ENCODE data around the gene PLXNA3.

PLXNA3 gene

DNA sequence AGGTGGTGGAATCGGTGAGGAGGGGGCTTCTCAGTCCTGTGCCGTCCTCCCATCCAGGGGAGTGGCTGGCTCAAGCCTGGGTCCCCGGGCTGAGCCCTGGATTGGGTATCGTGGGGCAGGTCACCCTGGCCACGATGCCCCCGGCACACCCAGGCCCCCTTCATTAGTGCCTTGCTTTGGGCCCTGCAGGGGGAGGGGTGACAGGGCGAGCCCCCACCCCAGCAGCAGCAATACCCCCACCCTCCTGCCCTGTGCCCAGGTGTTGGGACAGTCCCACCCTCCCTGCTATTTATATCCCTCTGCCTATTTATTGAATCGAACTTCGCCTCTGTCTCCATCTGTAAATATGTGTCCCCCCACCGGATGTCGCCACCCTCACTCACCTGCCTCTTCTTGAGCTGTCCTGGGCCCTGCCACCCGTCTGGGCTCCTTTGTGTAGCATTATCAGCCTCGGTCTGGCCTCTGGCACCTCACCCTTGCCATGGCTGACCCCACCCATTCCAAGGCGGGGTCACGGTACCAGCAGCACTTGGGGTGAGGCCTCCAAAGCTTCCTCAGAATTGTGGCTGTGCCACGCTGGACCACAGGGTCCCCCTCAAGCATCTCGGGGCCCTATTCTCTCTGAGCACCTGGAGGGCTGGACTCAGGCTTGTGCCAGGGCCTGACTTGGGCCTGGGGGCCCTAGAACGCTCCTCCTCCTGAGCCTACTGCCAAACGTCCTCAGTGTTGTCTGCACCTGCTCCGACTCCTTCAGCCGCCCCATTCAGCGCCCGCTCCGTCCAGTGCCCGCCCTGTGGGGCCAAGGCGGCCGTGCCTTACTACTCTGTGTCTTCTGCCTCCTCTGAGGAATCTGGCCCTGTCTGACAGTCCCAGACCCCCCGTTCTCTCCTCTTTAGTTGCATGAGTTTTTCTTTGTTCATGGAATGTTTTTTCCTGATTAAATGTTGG lies 14.9 kb downstream of the PLXNA3 start:
- FAIRE-seq (no peak), DNase-seq (ENCODE audit: insufficient read length, low spot score) (no peak)
- TF ChIP-seq POLR2A (IDR thresholded peaks at IDR 0.05; ENCODE audit: low read depth, low read length) (no peak), SPI1 (IDR thresholded peaks at IDR 0.05; ENCODE audit: low read depth, low read length) (no peak), POU2F2 (IDR thresholded peaks at IDR 0.05; ENCODE audit: low read depth, low read length) (no peak), PAX5 (IDR thresholded peaks at IDR 0.05; ENCODE audit: insufficient read depth, low read length, severe bottlenecking) (no peak), POLR2AphosphoS5 (IDR thresholded peaks at IDR 0.05; ENCODE audit: low read depth, low read length) (no peak), TAF1 (IDR thresholded peaks at IDR 0.05; ENCODE audit: low read depth, low read length) (no peak)

DNA sequence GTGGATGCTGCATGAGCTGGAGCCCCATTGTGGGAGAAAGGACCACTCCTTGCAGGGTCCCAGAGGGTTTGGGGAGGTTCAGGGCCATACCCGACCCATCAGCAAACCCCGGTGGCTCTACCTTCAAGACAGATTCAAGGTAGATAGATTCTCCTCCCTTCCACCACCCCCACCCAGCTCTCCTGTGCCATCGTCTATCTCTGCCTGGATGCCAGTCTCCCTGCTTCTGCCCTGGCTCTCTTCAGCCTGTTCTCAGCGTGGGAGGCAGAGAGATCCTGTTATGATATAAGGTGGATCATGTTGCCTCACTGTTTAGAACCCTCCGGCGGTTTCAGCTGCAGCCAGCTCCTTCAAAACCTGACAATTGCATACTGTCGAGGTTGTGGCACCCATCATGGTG lies 15.6 kb downstream of the PLXNA3 start:
- TF ChIP-seq PAX5 (IDR thresholded peaks at IDR 0.05; ENCODE audit: insufficient read depth, low read length, severe bottlenecking) (no peak), POU2F2 (IDR thresholded peaks at IDR 0.05; ENCODE audit: low read depth, low read length) (no peak), SPI1 (IDR thresholded peaks at IDR 0.05; ENCODE audit: low read depth, low read length) (no peak)
- no peak for DNase-seq (ENCODE audit: insufficient read length, low spot score)
- FAIRE-seq = no peak

DNA sequence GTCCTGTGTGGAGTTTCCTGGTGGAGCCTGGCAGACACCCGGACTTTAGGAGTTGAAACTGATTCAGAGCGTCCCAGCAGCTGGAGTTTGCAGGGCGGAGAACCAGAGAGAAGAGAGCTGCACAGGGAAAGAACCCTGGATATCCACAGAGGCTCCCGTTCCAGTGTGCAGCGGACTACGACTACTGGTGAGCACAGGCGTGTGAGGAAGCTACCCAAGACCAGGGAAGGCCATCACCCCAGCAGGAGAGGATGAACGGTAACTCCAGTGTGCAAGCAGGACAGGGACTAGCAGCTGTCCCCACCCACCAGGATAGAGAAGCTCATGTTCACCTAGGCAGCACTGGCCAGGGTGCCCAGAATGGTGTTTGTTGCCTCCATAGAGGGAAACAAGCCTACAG lies 18.7 kb downstream of the PLXNA3 start:
- FAIRE-seq = no peak
- TF ChIP-seq POLR2AphosphoS5 (IDR thresholded peaks at IDR 0.05; ENCODE audit: low read depth, low read length) = no peak
- no peak for TF ChIP-seq PAX5 (IDR thresholded peaks at IDR 0.05; ENCODE audit: insufficient read depth, low read length, severe bottlenecking)
- no peak for TF ChIP-seq SPI1 (IDR thresholded peaks at IDR 0.05; ENCODE audit: low read depth, low read length)
- no peak for TF ChIP-seq TAF1 (IDR thresholded peaks at IDR 0.05; ENCODE audit: low read depth, low read length)
- no peak for TF ChIP-seq POLR2A (IDR thresholded peaks at IDR 0.05; ENCODE audit: low read depth, low read length)
- no peak for TF ChIP-seq POU2F2 (IDR thresholded peaks at IDR 0.05; ENCODE audit: low read depth, low read length)
- no peak for DNase-seq (ENCODE audit: insufficient read length, low spot score)

DNA sequence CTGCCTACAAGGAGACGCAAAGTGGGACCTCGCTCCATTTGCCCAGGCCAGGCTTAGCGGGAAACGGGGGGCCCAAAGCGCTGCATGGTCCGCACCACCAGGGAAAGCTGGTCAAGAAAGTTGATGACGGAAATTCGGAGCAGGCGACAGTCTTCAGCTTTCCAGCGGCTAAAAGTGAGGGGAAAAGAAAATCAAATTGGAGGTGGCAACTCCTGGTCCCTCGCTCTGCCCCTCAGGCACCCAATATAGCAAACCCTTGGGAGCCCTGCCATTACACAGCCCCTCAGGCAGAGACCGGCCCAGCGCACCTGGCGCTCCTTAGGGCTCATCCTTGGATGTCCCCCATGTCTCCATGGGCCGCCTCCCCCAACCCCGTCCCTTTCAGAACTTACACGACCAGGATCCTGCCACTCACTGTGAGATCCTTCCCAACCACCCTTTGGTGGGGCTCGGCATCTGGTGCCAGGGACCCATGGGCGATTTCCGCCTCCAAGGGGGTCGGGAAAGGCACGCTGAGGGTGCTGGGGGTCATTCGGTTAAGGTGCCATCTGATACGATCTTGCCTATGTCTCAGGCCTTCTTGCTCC lies 19.9 kb downstream of the PLXNA3 start:
- DNase-seq (ENCODE audit: insufficient read length, low spot score) = no peak
- no peak for TF ChIP-seq POLR2AphosphoS5 (IDR thresholded peaks at IDR 0.05; ENCODE audit: low read depth, low read length)
- no peak for TF ChIP-seq PAX5 (IDR thresholded peaks at IDR 0.05; ENCODE audit: insufficient read depth, low read length, severe bottlenecking)
- TF ChIP-seq POLR2A (IDR thresholded peaks at IDR 0.05; ENCODE audit: low read depth, low read length) = no peak
- no peak for TF ChIP-seq SPI1 (IDR thresholded peaks at IDR 0.05; ENCODE audit: low read depth, low read length)
- no peak for TF ChIP-seq POU2F2 (IDR thresholded peaks at IDR 0.05; ENCODE audit: low read depth, low read length)
- TF ChIP-seq TAF1 (IDR thresholded peaks at IDR 0.05; ENCODE audit: low read depth, low read length) = no peak
- peak; percentile 28 for FAIRE-seq

DNA sequence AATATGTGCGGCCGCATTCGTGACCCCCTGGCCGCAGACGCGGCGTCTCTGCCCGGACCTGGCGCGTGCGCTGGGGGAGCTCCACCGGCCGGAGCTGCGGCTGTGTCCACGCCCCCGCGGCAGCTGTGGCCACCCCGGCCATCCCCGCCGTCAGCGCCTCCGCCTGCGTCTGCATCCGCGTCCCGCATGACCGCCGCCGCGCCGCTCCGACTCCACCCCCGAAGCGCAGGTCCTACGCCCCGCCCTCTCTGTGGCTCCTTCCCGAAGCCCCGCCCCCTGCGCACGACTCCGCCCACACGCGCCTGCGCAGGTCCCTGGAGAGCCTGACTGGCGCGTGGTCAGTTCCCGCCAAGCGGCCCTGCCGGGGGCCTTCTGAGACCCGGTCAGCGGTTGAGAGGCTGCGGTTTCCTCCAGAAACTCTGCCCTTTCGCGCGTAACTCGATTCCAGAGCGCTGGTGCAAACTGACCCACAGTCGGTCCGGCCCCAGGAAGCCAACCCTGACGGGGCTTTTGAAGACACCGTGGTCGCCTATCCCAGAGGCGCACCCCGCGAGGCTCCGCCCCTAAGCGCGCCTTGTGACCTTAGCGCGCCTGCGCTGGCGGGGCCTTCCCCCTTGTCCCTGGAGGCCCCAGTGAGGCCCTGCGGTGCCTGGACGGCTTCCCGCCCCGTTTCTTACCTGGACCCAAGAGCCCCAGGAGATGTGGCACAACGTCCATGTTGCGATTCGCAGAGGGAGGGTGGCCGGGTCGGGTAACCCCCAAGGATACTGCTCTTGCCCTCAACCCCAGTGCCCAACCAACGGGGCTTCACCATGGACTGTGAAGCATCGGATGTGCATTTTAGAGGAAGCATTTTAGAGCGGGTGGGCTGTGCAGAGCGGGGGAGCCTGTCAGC lies 20.9 kb downstream of the PLXNA3 start, which contains the start of gene LAGE3:
LAGE3 (minus strand) TSS at position 554 of the 895 bp plus-strand sequence; CDS start at position 188, 366 bp downstream.
- DNase-seq (ENCODE audit: insufficient read length, low spot score) (peak; percentile 85), FAIRE-seq (peak; percentile 98)
- TF ChIP-seq POLR2A (IDR thresholded peaks at IDR 0.05; ENCODE audit: low read depth, low read length) = no peak; the same call in 1 of the 2 replicates
- TF ChIP-seq PAX5 (IDR thresholded peaks at IDR 0.05; ENCODE audit: insufficient read depth, low read length, severe bottlenecking) = peak; percentile 87

DNA sequence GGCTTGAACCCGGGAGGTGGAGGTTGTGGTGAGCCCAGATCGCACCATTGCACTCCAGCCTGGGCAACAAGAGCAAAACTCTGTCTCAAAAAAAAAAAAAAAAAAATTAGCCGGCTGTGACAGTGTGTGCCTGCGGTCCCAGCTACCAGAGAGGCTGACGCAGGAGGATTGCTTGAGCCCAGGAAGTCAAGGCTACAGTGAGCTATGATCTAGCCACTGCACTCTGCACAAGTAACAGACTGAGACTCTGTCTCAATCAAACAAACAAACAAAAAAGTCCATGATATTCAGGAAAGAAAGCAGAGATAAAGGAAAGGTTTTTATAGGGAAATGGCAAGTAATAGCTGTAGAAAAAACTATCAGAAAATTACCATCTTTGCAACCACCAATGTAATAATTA lies 23.1 kb downstream of the PLXNA3 start:
- FAIRE-seq (no peak), DNase-seq (ENCODE audit: insufficient read length, low spot score) (no peak)
- no peak for TF ChIP-seq PAX5 (IDR thresholded peaks at IDR 0.05; ENCODE audit: insufficient read depth, low read length, severe bottlenecking)
- TF ChIP-seq POU2F2 (IDR thresholded peaks at IDR 0.05; ENCODE audit: low read depth, low read length) = no peak
- TF ChIP-seq SPI1 (IDR thresholded peaks at IDR 0.05; ENCODE audit: low read depth, low read length) = no peak
- TF ChIP-seq TAF1 (IDR thresholded peaks at IDR 0.05; ENCODE audit: low read depth, low read length) = no peak
- no peak for TF ChIP-seq POLR2A (IDR thresholded peaks at IDR 0.05; ENCODE audit: low read depth, low read length)
- TF ChIP-seq POLR2AphosphoS5 (IDR thresholded peaks at IDR 0.05; ENCODE audit: low read depth, low read length) = no peak

DNA sequence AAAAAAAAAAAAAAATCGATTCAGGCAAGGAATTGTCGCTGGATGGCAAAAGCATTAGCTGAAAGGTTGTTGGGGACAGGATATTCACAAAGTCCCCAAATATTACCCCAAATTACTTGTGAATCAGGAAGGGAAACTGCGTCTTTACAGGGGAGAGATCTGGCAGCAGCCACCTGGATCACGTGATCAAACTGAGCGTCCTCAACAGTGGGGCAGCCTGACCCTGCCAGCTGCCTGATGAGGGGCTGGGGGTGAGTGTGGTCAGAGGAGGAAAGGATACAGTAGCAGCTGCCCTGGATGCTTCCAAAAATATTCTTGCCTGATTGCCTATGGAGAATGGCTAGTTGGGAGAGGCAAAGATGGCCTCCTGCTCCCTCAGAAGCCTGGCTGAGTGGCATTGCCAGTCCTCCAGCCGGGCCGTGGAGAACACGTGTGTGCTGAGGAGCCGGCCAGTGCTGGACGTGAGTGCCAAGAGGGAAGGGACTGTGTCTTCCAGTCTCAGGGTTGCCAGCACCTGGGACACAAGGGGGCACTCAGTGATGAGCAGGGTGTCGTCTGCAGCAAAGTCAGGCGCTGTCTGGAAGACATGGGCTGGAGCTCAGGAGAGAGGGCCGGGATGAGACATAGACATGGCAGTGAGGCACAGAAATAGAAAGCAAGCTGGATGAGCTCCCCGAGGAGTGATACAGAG lies 24.0 kb downstream of the PLXNA3 start:
- TF ChIP-seq SPI1 (IDR thresholded peaks at IDR 0.05; ENCODE audit: low read depth, low read length) = no peak
- no peak for TF ChIP-seq POLR2A (IDR thresholded peaks at IDR 0.05; ENCODE audit: low read depth, low read length)
- no peak for TF ChIP-seq POLR2AphosphoS5 (IDR thresholded peaks at IDR 0.05; ENCODE audit: low read depth, low read length)
- no peak for TF ChIP-seq TAF1 (IDR thresholded peaks at IDR 0.05; ENCODE audit: low read depth, low read length)
- TF ChIP-seq PAX5 (IDR thresholded peaks at IDR 0.05; ENCODE audit: insufficient read depth, low read length, severe bottlenecking) = no peak
- TF ChIP-seq POU2F2 (IDR thresholded peaks at IDR 0.05; ENCODE audit: low read depth, low read length) = no peak
- peak; percentile 63 for FAIRE-seq

DNA sequence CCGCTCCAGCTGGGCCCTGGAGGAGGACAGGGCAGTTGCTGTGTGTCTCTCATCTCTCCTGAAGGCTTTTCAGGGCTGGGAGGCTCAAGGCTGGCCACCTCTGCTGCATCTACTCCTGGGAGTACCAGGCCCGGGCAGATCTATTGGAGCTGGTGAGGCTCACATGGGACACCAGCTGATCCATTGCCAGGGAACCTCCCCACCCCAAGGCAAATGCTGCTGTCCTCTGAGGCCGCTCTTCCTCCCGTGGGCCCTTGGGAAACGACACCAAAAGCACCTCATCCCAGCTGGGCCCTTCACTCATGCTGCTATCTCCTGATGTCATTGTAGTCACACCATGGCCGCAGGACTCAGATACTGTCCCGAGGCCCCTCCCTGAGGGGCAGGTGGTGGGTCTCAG lies 24.7 kb downstream of the PLXNA3 start:
- no peak for DNase-seq (ENCODE audit: insufficient read length, low spot score)
- TF ChIP-seq POLR2A (IDR thresholded peaks at IDR 0.05; ENCODE audit: low read depth, low read length) = no peak
- FAIRE-seq = no peak

More for the DNA sequence above, 24.0 kb downstream of the PLXNA3 start:
- no peak for DNase-seq (ENCODE audit: insufficient read length, low spot score)

DNA sequence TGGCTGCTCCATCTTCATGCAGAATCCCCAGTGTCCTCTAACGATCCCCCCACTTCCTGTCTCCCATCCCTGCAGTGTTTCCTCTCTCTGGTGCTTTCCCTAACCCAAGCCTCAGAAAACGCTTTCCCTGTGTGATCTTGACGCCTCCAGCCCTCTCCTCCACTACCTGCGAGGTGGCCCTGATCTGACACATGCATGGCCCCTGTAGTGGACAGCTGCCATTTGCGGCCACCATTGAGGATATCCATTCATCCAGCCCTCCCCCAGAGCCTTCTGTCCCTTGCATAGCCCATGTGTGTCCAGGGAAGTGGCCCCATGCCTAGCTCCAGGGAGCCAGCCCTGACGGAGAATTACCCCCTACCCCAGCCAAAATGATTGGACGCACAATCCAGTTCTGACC lies 25.2 kb downstream of the PLXNA3 start:
- DNase-seq (ENCODE audit: insufficient read length, low spot score) = no peak
- no peak for FAIRE-seq
- TF ChIP-seq TAF1 (IDR thresholded peaks at IDR 0.05; ENCODE audit: low read depth, low read length) = no peak
- no peak for TF ChIP-seq PAX5 (IDR thresholded peaks at IDR 0.05; ENCODE audit: insufficient read depth, low read length, severe bottlenecking)
- TF ChIP-seq SPI1 (IDR thresholded peaks at IDR 0.05; ENCODE audit: low read depth, low read length) = no peak
- no peak for TF ChIP-seq POLR2A (IDR thresholded peaks at IDR 0.05; ENCODE audit: low read depth, low read length)
- no peak for TF ChIP-seq POU2F2 (IDR thresholded peaks at IDR 0.05; ENCODE audit: low read depth, low read length)

Measured in GM12891 (cell line).